ENCODE measurements around the gene SLC17A5.
"Not testable (repeated sequence)": the region's sequence is repeated elsewhere in the genome, so short reads cannot be mapped to it uniquely, and the experiment has no call there.

Gene SLC17A5

DNA sequence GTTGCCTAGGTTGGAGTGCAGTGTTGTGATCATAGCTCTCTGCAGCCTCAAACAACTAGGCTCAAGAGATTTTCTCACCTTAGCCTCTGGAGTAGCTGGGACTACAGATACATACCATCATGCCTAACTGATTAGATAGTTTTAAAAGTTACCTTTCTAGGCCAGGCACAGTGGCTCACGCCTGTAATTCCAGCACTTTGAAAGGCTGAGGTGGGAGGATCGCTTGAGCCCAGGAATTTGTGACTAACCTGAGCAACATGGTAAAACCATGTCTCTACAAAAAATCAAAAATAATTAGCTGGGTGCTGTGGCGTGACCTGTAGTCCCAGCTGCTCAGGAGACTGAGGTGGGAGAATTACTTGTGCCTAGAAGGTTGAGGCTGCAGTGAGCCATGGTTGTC is 41.2 kb downstream of the SLC17A5 start:
- H3K27me3 Mint-ChIP-seq = no peaks in the 10 kb centered on the region
- no peaks in the 10 kb centered on the region for H3K4me1 Mint-ChIP-seq (ENCODE audit: low read depth)
- no peak overlapping the region for H3K27ac Mint-ChIP-seq
- no peak overlapping the region for H3K4me3 Mint-ChIP-seq
- no peaks in the 10 kb centered on the region for H3K9me3 Mint-ChIP-seq
- H3K36me3 Mint-ChIP-seq (ENCODE audit: low read depth) = peaks cover 21% of the 10 kb centered on the region

GRCh38 chr6:73610444-73611275 is 43.1 kb downstream of the SLC17A5 start:
- H3K27ac Mint-ChIP-seq = no peak overlapping the region

GRCh38 chr6:73608761-73609160 is 45.0 kb downstream of the SLC17A5 start:
- H3K4me1 Mint-ChIP-seq (ENCODE audit: low read depth) = no peaks in the 10 kb centered on the region

More at GRCh38 chr6:73610444-73611275, 43.1 kb downstream of the SLC17A5 start:
- H3K27me3 Mint-ChIP-seq = no peaks in the 10 kb centered on the region
- H3K4me1 Mint-ChIP-seq (ENCODE audit: low read depth) = no peaks in the 10 kb centered on the region
- H3K36me3 Mint-ChIP-seq (ENCODE audit: low read depth) = peaks cover 17% of the 10 kb centered on the region
- H3K4me3 Mint-ChIP-seq = no peak overlapping the region
- no peaks in the 10 kb centered on the region for H3K9me3 Mint-ChIP-seq

GRCh38 chr6:73606428-73606827 is 47.4 kb downstream of the SLC17A5 start:
- Mint-ChIP-seq H3K36me3 (ENCODE audit: low read depth) (peaks cover 19% of the 10 kb centered on the region), H3K4me1 (ENCODE audit: low read depth) (no peaks in the 10 kb centered on the region), H3K27ac (no peak overlapping the region), H3K4me3 (no peak overlapping the region), H3K9me3 (no peaks in the 10 kb centered on the region), H3K27me3 (no peaks in the 10 kb centered on the region)

More at GRCh38 chr6:73608761-73609160, 45.0 kb downstream of the SLC17A5 start:
- H3K27ac Mint-ChIP-seq = no peak overlapping the region
- peaks cover 15% of the 10 kb centered on the region for H3K36me3 Mint-ChIP-seq (ENCODE audit: low read depth)
- no peaks in the 10 kb centered on the region for H3K9me3 Mint-ChIP-seq
- H3K27me3 Mint-ChIP-seq = no peaks in the 10 kb centered on the region
- no peak overlapping the region for H3K4me3 Mint-ChIP-seq

DNA sequence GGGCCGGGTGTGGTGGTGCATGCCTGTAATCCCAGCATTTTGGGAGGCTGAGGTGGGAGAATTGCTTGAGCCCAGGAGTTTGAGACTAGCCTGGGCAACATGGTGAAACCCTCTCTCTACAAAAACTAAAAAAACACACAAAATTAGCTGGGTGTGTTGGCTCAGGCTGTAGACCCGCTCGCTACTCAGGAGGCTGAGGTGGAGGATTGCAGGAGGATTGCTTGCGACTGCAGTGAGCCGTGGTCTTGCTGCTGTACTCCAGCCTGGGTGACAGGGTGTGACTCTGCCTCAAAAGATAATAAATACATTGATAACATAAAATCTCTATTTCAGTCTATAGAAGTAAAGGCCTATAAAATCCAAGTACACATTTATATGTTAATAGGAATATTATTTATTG is 49.3 kb downstream of the SLC17A5 start:
- H3K4me1 Mint-ChIP-seq (ENCODE audit: low read depth) = no peaks in the 10 kb centered on the region
- peaks cover 26% of the 10 kb centered on the region for H3K36me3 Mint-ChIP-seq (ENCODE audit: low read depth)
- no peak overlapping the region for H3K4me3 Mint-ChIP-seq
- no peaks in the 10 kb centered on the region for H3K27me3 Mint-ChIP-seq
- H3K27ac Mint-ChIP-seq = no peak overlapping the region
- H3K9me3 Mint-ChIP-seq = no peaks in the 10 kb centered on the region

- Mint-ChIP-seq H3K4me1 (ENCODE audit: low read depth) (no peaks in the 10 kb centered on the region), H3K4me3 (no peak overlapping the region), H3K27me3 (no peaks in the 10 kb centered on the region), H3K27ac (no peak overlapping the region), H3K9me3 (no peaks in the 10 kb centered on the region), H3K36me3 (ENCODE audit: low read depth) (peaks cover 25% of the 10 kb centered on the region)
These were observed 49.8 kb downstream of the SLC17A5 start for GRCh38 chr6:73604020-73604419.

DNA sequence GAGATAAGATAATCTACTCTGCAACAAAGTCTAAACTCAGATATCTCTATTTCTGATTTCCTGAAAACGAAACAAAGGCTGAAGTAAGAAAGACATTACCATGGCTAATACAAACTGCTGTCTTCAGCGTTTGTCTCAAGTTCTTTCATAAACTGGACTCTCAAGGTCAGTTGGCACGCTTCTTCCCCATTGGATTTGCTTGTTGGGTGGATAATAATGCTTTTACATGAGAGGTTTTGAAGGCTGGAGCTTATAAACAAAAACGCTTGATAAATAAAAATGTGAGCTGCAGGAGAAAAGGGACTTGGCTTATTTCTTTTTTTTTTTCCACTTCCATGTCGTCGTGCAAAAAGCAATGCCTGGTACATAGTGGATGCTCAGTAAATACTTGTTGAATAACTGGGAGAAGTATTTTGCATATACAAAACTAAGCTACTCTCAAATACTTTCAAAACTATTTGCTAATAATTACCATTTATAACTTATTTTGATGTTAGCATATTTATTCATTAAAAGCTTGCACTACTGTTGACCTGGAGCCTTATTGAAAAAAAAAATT is 67.3 kb downstream of the SLC17A5 start:
- peak overlapping the region; percentile 85 for H3K4me3 Mint-ChIP-seq
- peak overlapping the region; percentile 99 for H3K27ac Mint-ChIP-seq
- peaks cover 2% of the 10 kb centered on the region for H3K36me3 Mint-ChIP-seq (ENCODE audit: low read depth)
- peaks cover 30% of the 10 kb centered on the region for H3K4me1 Mint-ChIP-seq (ENCODE audit: low read depth)
- no peaks in the 10 kb centered on the region for H3K9me3 Mint-ChIP-seq
- H3K27me3 Mint-ChIP-seq = no peaks in the 10 kb centered on the region

GRCh38 chr6:73585566-73586415 is 68.0 kb downstream of the SLC17A5 start:
- Mint-ChIP-seq H3K4me1 (ENCODE audit: low read depth) (peaks cover 33% of the 10 kb centered on the region), H3K9me3 (no peaks in the 10 kb centered on the region), H3K27ac (peak overlapping the region; percentile 99), H3K4me3 (peak overlapping the region; percentile 85), H3K36me3 (ENCODE audit: low read depth) (no peaks in the 10 kb centered on the region), H3K27me3 (no peaks in the 10 kb centered on the region)

- H3K4me1 Mint-ChIP-seq (ENCODE audit: low read depth) = peaks cover 41% of the 10 kb centered on the region
- H3K36me3 Mint-ChIP-seq (ENCODE audit: low read depth) = no peaks in the 10 kb centered on the region
- peaks cover 2% of the 10 kb centered on the region for H3K9me3 Mint-ChIP-seq
- H3K4me3 Mint-ChIP-seq = no peak overlapping the region
- H3K27ac Mint-ChIP-seq = peak overlapping the region; percentile 95
- no peaks in the 10 kb centered on the region for H3K27me3 Mint-ChIP-seq
These were observed 72.5 kb downstream of the SLC17A5 start for GRCh38 chr6:73581293-73581692.

DNA sequence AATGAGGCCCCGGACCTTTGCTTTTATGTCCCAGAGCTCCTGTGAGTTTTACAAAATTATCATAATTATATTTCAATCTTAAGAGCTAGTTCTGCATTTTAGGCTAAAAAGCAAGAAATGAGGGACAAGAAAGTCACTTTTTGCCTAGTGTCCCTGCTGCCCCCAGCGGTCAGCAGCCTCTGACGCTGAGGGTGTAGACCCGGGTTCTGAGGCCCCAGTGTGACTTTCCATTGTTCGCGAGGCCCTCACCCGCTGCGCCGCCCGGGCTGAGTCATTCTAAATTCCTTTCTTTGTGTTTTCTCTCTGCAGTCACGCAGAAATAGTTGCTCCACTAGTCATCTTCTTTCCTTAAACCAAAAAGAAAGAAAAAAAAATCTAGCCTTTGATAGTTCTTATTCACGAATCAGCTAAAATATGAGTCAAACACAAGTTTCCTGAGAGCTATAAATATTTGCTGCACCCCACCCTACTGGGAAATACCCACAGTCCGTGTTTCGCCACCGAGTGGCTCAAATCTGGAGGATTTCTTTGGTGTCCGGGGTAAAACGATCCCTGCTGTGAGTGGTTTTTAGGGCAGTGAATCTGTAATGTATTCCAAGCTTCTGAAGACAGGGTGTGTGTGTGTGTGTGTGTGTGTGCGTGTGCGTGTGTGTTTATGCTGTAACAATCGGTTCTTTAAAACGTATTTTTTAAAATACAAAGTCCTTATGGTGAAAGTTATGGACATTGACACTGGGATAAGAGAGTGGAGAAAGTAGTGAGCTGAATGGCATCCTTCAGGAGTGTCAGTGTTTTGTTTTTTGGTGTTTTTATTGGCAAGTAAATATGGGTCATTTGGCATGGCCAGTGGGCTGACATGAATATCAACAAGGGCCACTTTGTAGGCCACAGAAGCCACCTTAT is 73.3 kb downstream of the SLC17A5 start:
- Mint-ChIP-seq H3K9me3 (peaks cover 7% of the 10 kb centered on the region), H3K27ac (peak overlapping the region; percentile 95), H3K4me1 (ENCODE audit: low read depth) (peaks cover 33% of the 10 kb centered on the region), H3K27me3 (no peaks in the 10 kb centered on the region), H3K4me3 (peak overlapping the region; percentile 76), H3K36me3 (ENCODE audit: low read depth) (no peaks in the 10 kb centered on the region)

GRCh38 chr6:73579851-73580246 is 73.9 kb downstream of the SLC17A5 start:
- Mint-ChIP-seq H3K9me3 (peaks cover 8% of the 10 kb centered on the region), H3K36me3 (ENCODE audit: low read depth) (no peaks in the 10 kb centered on the region), H3K4me3 (peak overlapping the region; percentile 76), H3K27ac (peak overlapping the region; percentile 95), H3K4me1 (ENCODE audit: low read depth) (peaks cover 27% of the 10 kb centered on the region), H3K27me3 (no peaks in the 10 kb centered on the region)

DNA sequence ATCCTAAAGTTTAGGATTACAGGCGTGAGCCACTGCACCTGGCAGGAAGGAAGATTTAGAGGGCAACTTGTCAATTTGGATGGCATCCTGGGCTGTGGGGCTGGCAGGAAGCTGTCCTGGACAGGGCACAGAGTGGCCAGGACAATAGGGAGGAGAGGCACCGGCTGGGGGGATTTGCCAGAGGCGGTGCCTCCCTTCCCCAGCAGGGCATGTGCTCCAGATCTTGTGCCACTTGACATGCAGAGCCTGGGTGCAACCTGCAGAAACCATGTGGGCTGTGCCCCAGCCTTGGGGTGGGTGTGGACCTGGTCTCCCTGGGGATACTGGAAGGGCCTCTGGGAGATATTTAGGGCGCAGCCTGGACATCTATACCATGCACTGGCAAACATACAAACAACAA is 74.4 kb downstream of the SLC17A5 start:
- Mint-ChIP-seq H3K9me3 (peaks cover 8% of the 10 kb centered on the region), H3K27ac (peak overlapping the region; percentile 95), H3K4me1 (ENCODE audit: low read depth) (peaks cover 27% of the 10 kb centered on the region), H3K27me3 (no peaks in the 10 kb centered on the region), H3K4me3 (no peak overlapping the region), H3K36me3 (ENCODE audit: low read depth) (no peaks in the 10 kb centered on the region)

DNA sequence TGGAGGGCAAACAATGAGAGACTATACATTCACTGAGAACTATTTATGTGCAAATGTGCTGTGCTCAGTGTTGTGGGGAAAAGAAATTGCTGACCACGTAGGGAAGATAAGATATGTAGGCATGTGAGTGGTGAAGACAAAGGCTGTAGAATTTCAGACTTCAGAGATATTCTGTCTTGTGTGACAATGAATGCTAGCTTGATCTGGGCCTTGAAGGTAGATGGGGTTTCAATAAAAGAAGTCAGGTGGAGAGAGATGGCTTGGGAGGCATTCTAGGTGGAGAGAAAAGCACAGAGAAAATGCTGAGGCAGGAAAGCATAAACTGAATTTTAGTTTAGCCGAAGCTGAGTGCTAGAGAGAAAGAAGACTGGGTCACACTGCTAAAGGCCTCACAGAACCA is 76.1 kb downstream of the SLC17A5 start:
- H3K27ac Mint-ChIP-seq = no peak overlapping the region
- no peak overlapping the region for H3K4me3 Mint-ChIP-seq
- no peaks in the 10 kb centered on the region for H3K27me3 Mint-ChIP-seq
- no peaks in the 10 kb centered on the region for H3K36me3 Mint-ChIP-seq (ENCODE audit: low read depth)
- H3K9me3 Mint-ChIP-seq = peaks cover 8% of the 10 kb centered on the region
- H3K4me1 Mint-ChIP-seq (ENCODE audit: low read depth) = peaks cover 27% of the 10 kb centered on the region

DNA sequence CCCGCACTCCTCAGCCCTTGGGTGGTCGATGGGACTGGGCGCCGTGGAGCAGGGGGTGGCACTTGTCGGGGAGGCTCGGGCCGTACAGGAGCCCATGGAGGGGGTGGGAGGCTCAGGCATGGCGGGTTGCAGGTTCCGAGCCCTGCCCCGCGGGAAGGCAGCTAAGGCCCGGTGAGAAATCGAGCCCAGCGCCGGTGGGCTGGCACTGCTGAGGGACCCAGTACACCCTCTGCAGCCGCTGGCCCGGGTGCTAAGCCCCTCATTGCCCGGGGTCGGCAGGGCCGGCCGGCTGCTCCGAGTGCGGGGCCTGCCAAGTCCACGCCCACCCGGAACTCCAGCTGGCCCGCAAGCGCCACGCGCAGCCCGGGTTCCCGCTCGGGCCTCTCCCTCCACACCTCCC is 81.3 kb downstream of the SLC17A5 start:
- not testable (repeated sequence) for H3K27ac Mint-ChIP-seq; H3K4me3 Mint-ChIP-seq; H3K9me3 Mint-ChIP-seq; H3K27me3 Mint-ChIP-seq; H3K36me3 Mint-ChIP-seq (ENCODE audit: low read depth); H3K4me1 Mint-ChIP-seq (ENCODE audit: low read depth)
